Heart left ventricle (tissue), 16 donors: ENCODE measurements around the gene SEMA6D. TPM values are rescaled to one million over a fixed set of nuclear protein-coding genes. Genes with fewer than 3 reads are reported as not detected.

Source experiments
- ATAC-seq, 4 donors: fragments of 200-7000 bp; cut with Tn5 transposase; one replicate each; pipeline ENCODE4 v1.9.1; 2020 to 2022; ENCODE audit warnings: moderate library complexity in 4 of 4, mild to moderate bottlenecking in 3 of 4, moderate number of reproducible peaks in 1 of 4
- DNase-seq, 5 donors: peaks; one replicate each; pipeline ENCODE4 v3.0.0-alpha.2; 2020
- H3K27ac ChIP-seq, 12 donors: fragments of 200-600 bp; sonication (generic) in 4 of 12; one replicate each; pipeline versions ENCODE4 v1.5.0 to v1.8.0; 2016 to 2022; ENCODE audit warnings: mild to moderate bottlenecking in 2 of 12
- H3K27me3 ChIP-seq, 9 donors: fragments of 200-600 bp; sonication (generic) in 2 of 9; one replicate each; pipeline versions ENCODE4 v1.5.1 to v1.8.0; 2016 to 2022; ENCODE audit warnings: mild to moderate bottlenecking in 3 of 9
- H3K36me3 ChIP-seq, 9 donors: fragments of 200-600 bp; sonication (generic) in 2 of 9; one replicate each; pipeline versions ENCODE4 v1.5.0 to v1.8.0; 2018 to 2022; ENCODE audit warnings: mild to moderate bottlenecking in 2 of 9
- H3K4me1 ChIP-seq, 12 donors: fragments of 200-600 bp; sonication (generic) in 4 of 12; one replicate each; pipeline versions ENCODE4 v1.5.0 to v1.8.0; 2016 to 2022; ENCODE audit warnings: mild to moderate bottlenecking in 3 of 12
- H3K4me3 ChIP-seq, 12 donors: fragments of 200-600 bp; sonication (generic) in 4 of 12; one replicate each; pipeline versions ENCODE4 v1.5.0 to v1.8.0; 2017 to 2022; ENCODE audit warnings: mild to moderate bottlenecking in 9 of 12, moderate library complexity in 4 of 12
- H3K9me3 ChIP-seq, 12 donors: fragments of 200-600 bp; sonication (generic) in 4 of 12; one replicate each; pipeline versions ENCODE4 v1.5.0 to v1.8.0; 2016 to 2022; ENCODE audit warnings: mild to moderate bottlenecking in 1 of 12
- CTCF ChIP-seq, 12 donors: fragments of 200-600 bp; sonication (generic) in 4 of 12; IDR thresholded peaks; one replicate each; pipeline versions ENCODE4 v1.5.0 to v1.8.0; 2018 to 2022; ENCODE audit warnings: antibody characterized with exemption in 12 of 12, mild to moderate bottlenecking in 5 of 12
- POLR2A ChIP-seq, 2 donors: fragments of 450-650 bp; IDR thresholded peaks; one replicate each; pipeline ENCODE4 v1.6.1; 2017; ENCODE audit warnings: antibody characterized with exemption in 2 of 2, mild to moderate bottlenecking in 2 of 2, moderate library complexity in 2 of 2
- WGBS, 4 donors: extraction: QIAGEN DNeasy Blood & Tissue Kit in 2 of 4; methylation state at CpG; one replicate each; pipeline versions ENCODE4 v1.1.5 to v1.1.7; 2013 to 2018; 5-methylcytosine and 5-hydroxymethylcytosine counted together
- intact Hi-C, 10 donors: fragments of 100-400 bp; cut with DNase I; formaldehyde crosslinking; loops; one replicate each; pipeline versions ENCODE4 v1.11.1 to v1.14.2; 2022
- polyA plus RNA-seq, 2 donors: library from polyadenylated mRNA; stranded (reverse); fragments of 200-250 nt; gene quantifications; one replicate each; pipeline ENCODE4 v1.2.3, GENCODE V29; 2013
- total RNA-seq, 9 donors: library from RNA; depleted of rRNA in 2 of 9; stranded (reverse); fragments of >200 nt in 2 of 9; fragmentation: NEBNext Ultra II Directional in 3 of 9; extraction: Animal tissue kit (Norgen Biotek cat#: 25700) in 3 of 9; gene quantifications; one replicate each; pipeline versions ENCODE4 v1.1.0 to v1.2.4, GENCODE V29; 2016 to 2023
- donor health status: ischemic (EF 13 %, LVEDD 7.1; RV severe dilation, severe dysfunction).
- donor health status: healthy with polysubstance abuse.
- donor health status: DM: no; HTN: yes; CAD: no.
- donor health status: DM: no; HTN: no; CAD: no.
- donor health status: ischemic (EF 25% LVEDD 6.9; RV normal size, moderate dysfunction).
- donor health status: ischemic (EF 25% LVEDD 5.7; RV mildly dilated, moderate dysfunction).
- donor health status: healthy.
- donor health status: DM: yes; HTN: yes; CAD: no.
- donor health status: ischemic (EF 35%, LVEDD 5.7; RV mildly dilated, moderate dysfunction).
- donor health status: nonischemic (EF 11% LVEDD 7.7; RV severe dilation, severe dysfunction).
- donor health status: DM: yes; HTN: yes; CAD: no.
- donor health status: PGD.
- donor health status: ischemic (EF 29% LVEDD 5.4; RV normal size, mild dysfunction).
- donor health status: nonischemic (EF 23%, LVEDD 6.1; RV moderate dilation, normal function).

The SEMA6D gene
- total and polyA plus RNA-seq, 11 donors: 2.8 to 23.2 (median 10.8) TPM

- H3K4me3 ChIP-seq: no peak overlapping the region
- intact Hi-C loops: no loop called here
These were observed 77.1 kb downstream of the SEMA6D start for GRCh38 chr15:47794252-47794914.

GRCh38 chr15:47795864-47796263 is 78.6 kb downstream of the SEMA6D start:
- ATAC-seq (no peak), DNase-seq (no peak)
- TF ChIP-seq CTCF (IDR thresholded peaks at IDR 0.05): no peak
- TF ChIP-seq POLR2A (IDR thresholded peaks at IDR 0.05): no peak
- Histone ChIP-seq H3K4me1 (peaks cover 0 to 28% (median 13%) of the 10 kb centered on the region in 12 donors), H3K27ac (peak overlapping the region in 6 of 12 donors; percentile 22 to 63 (median 48)), H3K9me3 (no peaks in the 10 kb centered on the region), H3K4me3 (no peak overlapping the region), H3K27me3 (no peaks in the 10 kb centered on the region), H3K36me3 (no peaks in the 10 kb centered on the region)
- WGBS, 4 donors: 57 to 74% (median 64%) methylated on average over 3 of the region's 3 CpGs
- intact Hi-C loops: loop anchor here in 1 of 10 donors (5.0 kb wide), 1 partner anchor 79 kb away; the partner anchor contains the start of gene SEMA6D

More at GRCh38 chr15:47794252-47794914, 77.1 kb downstream of the SEMA6D start:
- TF ChIP-seq CTCF (IDR thresholded peaks at IDR 0.05) (no peak), POLR2A (IDR thresholded peaks at IDR 0.05) (no peak)
- Histone ChIP-seq H3K27ac (no peak overlapping the region), H3K27me3 (no peaks in the 10 kb centered on the region), H3K36me3 (no peaks in the 10 kb centered on the region), H3K9me3 (no peaks in the 10 kb centered on the region), H3K4me1 (peaks cover 0 to 28% (median 13%) of the 10 kb centered on the region in 12 donors)
- ATAC-seq (peak in 3 of 4 donors; percentile 19 to 51 (median 40)), DNase-seq (peak in 1 of 5 donors; percentile 33)
- 39 to 59% (median 54%) methylated on average over 3 of the region's 3 CpGs for WGBS, 4 donors

GRCh38 chr15:47796339-47796738 is 79.0 kb downstream of the SEMA6D start:
- Histone ChIP-seq H3K27me3 (no peaks in the 10 kb centered on the region), H3K4me3 (no peak overlapping the region), H3K36me3 (no peaks in the 10 kb centered on the region), H3K27ac (peak overlapping the region in 6 of 12 donors; percentile 22 to 63 (median 48)), H3K4me1 (peaks cover 0 to 28% (median 13%) of the 10 kb centered on the region in 12 donors), H3K9me3 (no peaks in the 10 kb centered on the region)
- TF ChIP-seq CTCF (IDR thresholded peaks at IDR 0.05): no peak
- no peak for TF ChIP-seq POLR2A (IDR thresholded peaks at IDR 0.05)
- intact Hi-C loops: loop anchor here in 1 of 10 donors (5.0 kb wide), 1 partner anchor 79 kb away; the partner anchor contains the start of gene SEMA6D
- 24 to 36% (median 28%) methylated on average over 3 of the region's 3 CpGs for WGBS, 4 donors
- peak; percentile 91 to 97 (median 94) for ATAC-seq
- peak in 4 of 5 donors; percentile 21 to 55 (median 44) for DNase-seq

DNA sequence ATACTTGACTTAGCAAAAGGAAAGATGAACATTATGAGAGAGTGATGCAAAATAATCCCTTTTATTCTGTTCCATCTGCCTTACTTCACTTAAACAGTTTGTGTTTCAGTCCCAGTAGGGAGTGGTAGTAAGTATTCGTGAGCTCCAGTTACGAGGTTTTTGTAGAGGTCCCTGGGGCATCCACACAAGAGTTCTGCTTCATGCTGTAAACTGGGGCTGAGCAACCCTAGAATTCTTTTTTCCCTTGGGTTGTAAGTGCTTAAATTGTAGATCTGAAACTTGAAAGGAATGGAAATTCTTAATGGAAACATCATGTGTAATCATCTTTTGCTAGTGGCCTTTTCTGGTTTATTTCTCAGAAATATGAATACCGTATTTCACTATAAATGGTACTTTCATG is 79.5 kb downstream of the SEMA6D start:
- Histone ChIP-seq H3K27ac (no peak overlapping the region), H3K27me3 (no peaks in the 10 kb centered on the region), H3K36me3 (no peaks in the 10 kb centered on the region), H3K9me3 (no peaks in the 10 kb centered on the region), H3K4me3 (no peak overlapping the region), H3K4me1 (peaks cover 0 to 28% (median 13%) of the 10 kb centered on the region in 12 donors)
- 59 to 72% (median 70%) methylated on average over 3 of the region's 3 CpGs for WGBS, 4 donors
- no peak for ATAC-seq
- DNase-seq: no peak
- intact Hi-C loops: loop anchor here in 1 of 10 donors (5.0 kb wide), 1 partner anchor 80 kb away; the partner anchor contains the start of gene SEMA6D
- no peak for TF ChIP-seq POLR2A (IDR thresholded peaks at IDR 0.05)
- no peak for TF ChIP-seq CTCF (IDR thresholded peaks at IDR 0.05)
